HG02938 (cell line): Measurements from ENCODE around the gene FSCN2.
"Not testable (repeated sequence)": the region's sequence is repeated elsewhere in the genome, so short reads cannot be mapped to it uniquely, and the experiment has no call there.

Experiments used
- ATAC-seq: cut with Tn5 transposase; IDR thresholded peaks from one replicate; pipeline ENCODE4 v1.9.1; 2021; ENCODE audit warnings: mild to moderate bottlenecking, moderate library complexity; ENCODE audit not compliant: unreplicated experiment

Gene FSCN2

DNA sequence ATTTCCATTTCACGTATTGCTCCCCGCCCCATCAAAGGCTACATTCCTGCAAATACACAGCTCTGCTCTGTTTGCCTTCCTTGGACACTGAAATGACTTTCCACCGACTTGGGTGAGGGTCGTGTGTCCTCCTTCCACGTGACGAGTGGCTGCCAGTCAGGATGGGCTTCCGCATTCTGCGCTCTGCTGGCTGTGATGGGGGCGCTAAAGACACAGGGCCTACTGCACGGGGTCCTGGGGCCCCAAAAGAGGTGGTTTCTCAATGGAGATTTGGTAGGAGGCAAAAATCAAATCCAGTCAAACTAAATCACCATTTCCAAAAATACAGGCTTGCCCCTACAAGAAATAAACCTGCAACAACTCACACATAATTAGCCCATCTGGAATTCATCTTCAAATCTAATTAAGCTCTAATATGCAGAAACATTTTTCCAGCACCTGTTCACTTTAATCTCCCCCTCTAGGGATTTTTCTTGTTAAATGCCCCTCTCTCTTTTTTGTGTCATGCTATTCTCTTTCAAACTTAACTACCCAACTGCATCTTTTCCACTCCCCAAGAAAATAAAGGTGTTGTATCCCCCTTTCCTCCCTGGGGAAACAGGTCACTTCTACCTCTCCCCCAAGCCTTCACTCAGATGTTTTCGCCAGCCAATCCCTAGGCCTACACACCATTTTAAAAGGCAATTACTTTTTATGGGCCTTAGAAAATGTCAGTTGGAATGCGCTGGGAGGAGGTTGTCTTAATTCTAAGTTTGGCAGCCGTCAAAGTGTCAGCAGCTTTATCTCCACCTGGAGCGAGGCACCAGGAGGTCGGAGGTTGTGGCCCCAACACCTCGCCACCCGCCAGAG, 45.8 kb downstream of the FSCN2 start:
- ATAC-seq = no peak

DNA sequence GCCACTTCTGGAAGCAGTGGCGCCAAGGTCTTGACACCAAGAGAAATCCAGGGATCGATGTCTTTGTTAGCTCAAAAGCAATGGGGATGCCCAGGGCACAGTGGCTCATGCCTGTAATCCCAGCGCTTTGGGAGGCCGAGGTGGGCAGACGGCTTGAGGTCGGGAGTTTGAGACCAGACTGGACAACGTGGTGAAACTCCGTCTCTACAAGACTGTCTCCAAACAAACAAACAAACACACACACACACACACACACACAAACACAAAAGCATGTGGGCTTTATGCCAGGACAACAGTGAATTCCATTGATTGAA, 46.4 kb downstream of the FSCN2 start:
- no peak for ATAC-seq

DNA sequence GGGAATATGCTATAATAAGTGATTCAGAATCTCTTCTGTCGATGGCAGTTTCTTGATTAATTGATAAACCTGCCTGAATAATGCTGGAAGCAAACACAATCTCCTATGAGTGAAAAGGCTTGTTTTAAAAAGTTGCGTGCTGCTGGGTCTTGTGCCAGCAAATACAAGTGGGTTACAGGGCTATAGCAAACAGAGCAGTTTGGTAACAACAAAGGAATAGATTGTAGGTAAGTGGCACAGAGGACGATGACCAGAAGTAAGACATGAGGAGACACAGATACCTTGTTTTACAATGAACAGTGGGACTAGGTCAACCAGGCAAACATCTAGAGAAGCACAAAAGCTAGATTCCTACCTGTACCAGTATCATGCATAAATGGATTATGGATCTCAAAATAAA, 47.7 kb downstream of the FSCN2 start:
- ATAC-seq = no peak

DNA sequence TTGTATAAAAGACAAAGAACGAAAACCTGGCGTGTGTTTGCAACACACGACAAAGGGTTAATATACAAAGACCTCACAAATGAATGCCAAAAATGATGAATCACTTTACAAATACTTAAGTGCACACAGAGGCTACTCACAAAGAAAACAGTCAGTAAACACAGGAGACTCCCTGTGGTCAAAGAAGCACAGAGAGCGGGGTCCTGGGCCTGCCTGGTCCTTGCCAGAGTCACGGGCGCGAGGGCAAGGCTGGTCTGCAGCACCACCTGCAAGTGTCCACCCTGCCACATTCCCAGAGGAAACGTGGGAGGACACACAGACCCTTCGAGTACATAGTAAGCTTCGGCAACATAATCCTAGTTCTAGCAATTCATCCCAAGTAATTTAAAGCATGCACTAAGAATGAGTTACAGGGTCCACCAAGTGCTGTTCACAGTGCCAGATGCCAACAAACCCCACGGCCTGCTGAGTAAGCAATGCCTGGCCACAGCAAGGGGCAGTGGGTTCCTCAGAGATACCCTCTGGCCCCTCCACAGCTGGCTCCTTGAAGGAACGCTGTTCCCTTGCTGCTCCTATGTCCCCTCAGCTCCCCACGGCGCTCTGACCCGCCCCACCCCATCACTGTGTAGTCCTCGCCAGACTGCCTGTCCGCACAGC, 48.6 kb downstream of the FSCN2 start:
- ATAC-seq = no peak

DNA sequence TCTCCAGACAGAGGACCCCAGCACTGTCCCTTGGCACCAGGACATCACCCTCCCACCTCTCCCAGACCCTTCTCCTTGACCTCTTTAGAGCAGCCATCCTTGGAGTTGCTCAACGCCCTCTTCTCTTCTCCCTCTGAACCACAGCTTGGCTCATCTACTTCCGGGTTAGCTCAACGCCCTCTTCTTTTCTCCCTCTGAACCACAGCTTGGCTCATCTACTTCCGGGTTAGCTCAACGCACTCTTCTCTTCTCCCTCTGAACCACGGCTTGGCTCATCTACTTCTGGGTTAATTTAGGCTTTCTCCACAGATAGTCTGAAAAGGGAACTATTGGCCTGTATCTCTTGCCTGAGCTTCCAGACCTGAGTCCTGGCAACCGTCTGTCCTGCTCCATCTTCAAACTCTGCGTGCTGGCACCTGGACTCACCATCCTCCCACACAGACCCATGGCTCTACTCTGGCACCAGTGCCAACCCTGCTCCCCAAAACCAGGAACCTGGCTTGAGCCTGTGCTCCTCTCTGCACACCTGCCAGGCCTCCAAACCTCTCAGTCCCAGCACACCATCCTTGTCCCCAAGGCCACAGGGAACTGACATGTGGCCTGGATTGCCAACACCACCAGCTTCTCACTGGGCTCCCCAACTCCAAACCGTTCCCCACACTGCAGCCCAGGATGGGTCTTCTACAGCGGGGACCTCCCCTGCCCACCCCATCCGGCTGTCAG, 49.3 kb downstream of the FSCN2 start:
- no peak for ATAC-seq

DNA sequence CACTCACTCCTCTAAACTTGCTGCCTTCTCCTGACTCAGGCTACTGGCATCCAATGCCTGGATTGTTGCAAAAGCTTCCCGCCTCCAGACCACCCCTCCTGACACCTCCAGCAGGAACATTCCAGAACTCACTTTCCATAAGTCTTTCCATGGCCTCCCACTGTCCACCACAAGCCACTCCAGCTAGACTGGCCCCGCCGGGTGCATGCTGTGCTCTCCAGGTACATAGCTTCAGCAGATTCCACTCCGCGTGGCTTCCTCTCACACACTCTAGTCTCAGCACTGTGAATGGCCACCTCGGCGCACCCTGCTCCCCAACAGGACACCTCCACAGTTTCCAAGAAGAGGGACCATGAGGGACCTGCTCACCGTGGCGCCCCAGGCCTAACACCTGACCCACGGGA, 49.9 kb downstream of the FSCN2 start:
- ATAC-seq = no peak

DNA sequence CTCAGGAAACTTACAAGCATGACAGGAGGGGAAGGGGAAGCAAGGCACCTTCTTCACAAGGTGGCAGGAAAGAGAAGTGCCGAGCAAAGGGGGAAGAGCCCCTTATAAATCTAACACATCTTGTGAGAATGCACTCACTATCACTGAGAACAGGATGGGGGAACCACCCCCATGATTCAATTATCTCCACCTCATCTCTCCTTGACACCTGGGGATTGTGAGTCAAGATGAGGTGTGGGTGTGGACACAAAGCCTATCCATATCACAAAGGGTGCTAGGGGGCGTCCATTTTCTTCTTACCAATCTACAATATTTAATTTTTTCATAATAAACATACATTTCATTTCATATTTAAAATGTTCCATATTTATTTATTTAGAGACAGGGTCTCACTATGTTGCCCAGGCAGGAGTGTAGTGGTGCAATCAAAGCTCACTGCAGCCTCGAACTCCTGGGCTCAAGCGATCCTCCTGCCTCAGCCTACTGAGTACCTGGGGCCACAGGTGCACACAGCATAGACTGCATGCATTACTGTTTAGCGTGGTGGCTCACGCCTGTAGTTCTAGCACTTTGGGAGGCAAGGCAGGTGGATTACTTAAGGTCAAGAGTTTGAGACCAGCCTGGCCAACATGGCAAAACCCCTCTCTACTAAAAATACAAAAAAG, 50.5 kb downstream of the FSCN2 start:
- no peak for ATAC-seq

DNA sequence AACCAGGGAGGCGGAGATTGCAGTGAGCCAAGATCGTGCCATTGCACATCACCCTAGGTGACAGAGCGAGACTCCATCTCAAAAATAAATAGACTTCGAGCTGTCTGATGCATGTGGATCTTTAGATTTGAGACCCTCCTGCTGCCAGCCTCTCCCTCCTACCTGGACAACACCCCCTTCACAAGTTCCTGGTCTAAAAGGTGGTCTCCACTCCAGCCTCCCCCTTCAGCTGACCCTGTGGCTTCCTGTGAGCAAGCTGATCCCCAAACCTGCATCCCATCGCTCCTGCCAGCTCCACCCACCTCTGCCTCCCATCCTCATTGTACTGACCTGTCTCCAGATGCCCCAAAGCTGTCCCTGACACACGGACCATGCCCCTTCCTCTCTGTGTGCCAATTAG, 51.1 kb downstream of the FSCN2 start:
- ATAC-seq = no peak

DNA sequence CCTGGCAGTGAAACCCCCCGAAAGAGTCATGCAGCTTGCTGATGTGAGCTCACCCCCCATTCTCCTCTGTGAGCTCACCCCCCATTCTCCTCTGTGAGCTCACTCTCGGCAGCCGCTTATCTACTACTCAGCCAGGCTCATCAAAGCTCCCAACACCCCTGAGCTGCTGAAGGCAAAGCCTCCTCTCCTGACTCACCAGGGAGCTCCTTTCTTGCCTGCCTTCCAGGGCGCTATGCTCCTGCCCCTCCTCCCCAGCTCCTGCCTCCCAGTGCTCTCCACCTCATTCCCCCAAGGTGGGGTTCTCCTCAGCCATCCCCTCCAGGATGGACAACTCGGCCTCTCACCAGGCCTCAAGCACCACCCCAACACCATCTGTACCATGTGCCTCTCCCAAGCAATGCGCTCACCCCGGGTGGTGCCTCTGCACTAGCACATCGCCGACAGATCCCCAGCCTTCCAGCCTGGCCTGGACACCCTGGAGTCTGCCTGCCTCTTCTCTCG, 51.7 kb downstream of the FSCN2 start:
- no peak for ATAC-seq

DNA sequence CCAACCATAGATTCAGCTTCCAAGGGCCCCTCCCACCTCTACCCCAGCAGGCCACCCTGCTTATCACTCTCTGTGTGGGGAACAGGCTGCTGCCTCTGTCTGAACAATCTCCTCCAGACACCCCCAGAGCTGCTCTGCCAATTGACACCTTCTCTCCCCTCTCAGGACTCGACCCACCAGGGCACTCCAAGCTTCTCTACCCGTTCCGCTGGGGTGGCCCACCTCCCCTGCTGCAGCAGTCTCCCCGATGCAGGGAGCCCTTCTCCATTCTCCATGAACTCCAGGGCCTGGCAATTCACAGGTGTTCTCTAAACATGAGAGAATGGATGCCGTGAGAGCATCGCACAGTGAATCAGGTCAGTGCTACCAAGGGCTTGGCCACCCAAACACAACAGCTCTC, 52.3 kb downstream of the FSCN2 start:
- ATAC-seq = no peak

DNA sequence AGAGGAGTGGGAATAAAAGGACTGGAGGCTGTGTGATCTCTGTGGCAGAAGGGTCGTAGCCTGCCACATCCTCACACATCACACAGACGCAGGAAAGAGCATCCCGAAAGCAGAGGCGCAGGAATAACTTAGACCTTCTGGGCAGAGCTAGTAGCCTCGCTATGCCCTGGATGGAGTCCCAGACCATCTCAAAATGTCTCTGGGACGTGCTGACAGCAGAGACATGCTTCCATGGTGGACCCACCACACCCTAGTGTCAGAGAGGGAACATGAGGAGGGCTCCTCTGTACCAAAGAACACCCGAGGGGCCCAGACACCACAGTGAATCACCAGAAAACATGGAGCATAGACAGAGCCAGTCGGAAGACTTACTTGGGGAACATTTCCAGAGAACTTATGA, 53.6 kb downstream of the FSCN2 start:
- ATAC-seq = no peak

DNA sequence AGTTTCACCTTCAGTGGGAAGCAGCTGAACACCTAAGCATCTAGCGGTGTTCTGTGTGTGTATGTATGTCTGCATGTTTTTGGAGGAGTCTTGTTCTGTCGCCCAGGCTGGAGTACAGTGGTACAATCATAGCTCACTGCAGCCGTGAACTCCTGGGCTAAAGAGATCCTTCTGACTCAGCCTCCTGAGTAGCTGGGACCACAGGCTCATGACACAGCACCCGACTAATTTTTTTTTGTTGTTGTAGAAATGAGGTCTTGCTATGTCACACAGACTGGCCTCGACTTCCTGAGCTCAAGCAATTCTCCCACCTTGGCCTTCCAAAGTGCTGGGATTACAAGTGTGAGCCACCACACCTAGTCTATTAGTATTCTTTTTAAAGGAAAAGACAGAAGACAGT, 54.2 kb downstream of the FSCN2 start:
- ATAC-seq = no peak

DNA sequence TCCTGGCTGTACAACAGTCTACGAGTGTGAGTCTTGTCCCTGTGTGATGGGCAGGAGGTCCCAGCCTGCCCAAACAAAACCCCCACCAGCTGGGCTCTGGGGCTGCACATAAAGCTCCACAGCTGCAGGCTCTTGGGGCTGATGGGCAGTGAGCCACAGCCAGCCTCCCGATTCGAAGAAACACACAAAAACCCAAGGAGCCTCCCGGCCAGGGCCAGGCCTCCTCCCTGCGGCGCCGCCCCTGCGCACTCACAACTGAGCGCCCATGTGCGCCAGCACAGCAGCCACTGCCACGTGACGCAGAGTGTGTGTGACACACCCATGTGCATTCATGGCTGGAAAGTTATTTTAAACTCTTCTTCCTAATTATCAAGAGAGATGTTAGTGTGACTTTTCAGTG, 54.6 kb downstream of the FSCN2 start:
- ATAC-seq = no peak

DNA sequence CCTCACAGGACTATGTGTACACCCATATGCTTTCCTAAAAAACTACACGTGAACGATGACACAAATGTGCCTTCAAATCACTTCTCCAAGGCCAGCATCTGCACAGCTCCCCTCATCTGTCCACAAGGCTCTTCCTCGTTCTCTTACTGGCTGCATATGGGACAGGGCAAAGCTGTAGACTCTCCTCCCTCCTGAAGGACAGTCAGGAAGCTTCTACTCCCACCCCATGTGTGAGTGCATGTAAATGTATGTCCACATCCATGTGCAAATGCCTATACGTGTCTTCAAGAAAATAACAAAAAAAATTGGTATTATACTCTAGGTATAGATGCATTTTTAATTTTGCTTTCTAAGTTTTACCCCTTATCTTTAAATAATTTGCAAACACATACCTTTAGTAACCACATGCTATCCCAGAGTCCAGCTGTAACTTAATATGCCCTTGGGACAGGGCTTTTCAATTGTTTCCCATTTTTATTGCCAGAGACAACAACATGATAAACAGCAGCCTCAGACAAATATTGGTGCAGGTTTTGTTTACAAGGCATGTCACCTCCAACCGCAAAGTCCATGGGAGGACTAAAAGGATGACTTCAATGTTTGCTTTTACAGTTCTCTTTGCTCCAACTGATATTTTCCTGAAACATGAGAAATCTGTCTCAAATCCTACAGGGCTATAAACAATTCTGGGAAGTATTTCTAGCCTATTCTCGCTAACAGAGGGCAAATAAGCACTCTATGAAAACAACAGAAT, 55.6 kb downstream of the FSCN2 start:
- no peak for ATAC-seq

DNA sequence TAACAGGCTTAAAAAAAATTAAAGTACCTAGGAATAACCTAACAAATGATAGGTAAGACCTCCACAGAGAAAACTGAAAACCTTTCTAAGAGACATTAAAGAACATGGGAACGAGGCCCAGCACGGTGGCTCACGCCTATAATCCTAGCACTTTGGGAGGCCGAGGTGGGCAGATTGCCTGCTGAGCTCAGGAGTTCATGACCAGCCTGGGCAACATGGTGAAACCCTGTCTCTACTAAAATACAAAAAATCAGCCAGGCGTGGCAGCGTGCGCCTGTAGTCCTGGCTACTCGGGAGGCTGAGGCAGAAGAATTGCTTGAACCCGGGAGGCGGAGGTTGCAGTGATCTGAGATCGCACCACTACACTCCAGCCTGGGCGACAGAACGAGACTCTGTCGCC, 56.6 kb downstream of the FSCN2 start:
- not testable (repeated sequence) for ATAC-seq

DNA sequence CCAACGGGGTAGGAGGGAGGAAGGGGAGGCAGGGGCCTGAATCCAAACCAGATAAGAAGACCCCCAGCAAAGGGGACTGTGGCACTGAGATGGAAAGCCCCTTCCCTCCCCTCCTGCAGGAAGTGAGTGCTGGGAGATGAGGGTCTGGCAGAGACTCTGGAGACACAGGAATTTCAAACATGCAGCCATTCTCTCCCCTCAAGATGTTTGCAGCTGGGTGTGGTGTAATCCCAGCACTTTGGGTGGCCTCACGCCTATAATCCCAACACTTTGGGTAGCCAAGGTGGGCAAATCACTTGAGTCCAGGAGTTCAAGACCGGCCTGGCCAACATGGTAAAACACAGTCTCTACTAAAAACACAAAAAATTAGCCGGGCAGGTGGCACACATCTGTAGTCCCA, 57.9 kb downstream of the FSCN2 start:
- no peak for ATAC-seq
